Choroid plexus epithelial cell (primary cell): ENCODE data around the gene POLD3.

Experiments
- DNase-seq: peaks from one replicate; pipeline ENCODE4 v3.0.0-alpha.2; 2010; ENCODE audit warnings: low read depth
- H3K4me3 ChIP-seq: 2 replicates; pipeline ENCODE4 v1.5.1; 2011; ENCODE audit warnings: low read depth, mild to moderate bottlenecking, control low read depth, low read length, moderate library complexity
- TF ChIP-seq, protein P1 (sequence below): conservative IDR thresholded peaks from 2 replicates; pipeline ENCODE4 v1.5.1; 2011; ENCODE audit warnings: low read depth, mild to moderate bottlenecking, control low read depth, inconsistent platforms, low read length, moderate library complexity

POLD3 gene

DNA sequence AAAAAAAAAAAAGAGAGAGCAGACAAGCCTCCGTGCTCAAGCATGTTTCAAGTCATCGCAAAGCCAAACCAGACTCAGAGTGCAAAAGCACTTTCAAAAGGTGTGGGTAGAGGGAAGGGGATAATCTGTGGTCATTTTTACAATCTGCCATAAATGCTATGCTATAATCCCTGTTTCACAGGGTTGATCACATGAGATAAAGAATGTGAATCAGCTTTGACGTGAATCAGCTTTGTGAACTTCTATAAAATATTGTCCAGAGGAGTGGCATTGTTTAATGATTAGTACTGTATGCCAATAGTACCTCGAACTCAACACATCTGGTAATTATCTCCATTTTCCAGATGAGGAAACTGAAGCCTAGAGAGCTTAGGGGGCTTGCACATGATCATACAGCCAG, 20.0 kb upstream of the POLD3 start:
- no peak for DNase-seq
- no peak overlapping the region for H3K4me3 ChIP-seq
- TF ChIP-seq, protein P1, sequence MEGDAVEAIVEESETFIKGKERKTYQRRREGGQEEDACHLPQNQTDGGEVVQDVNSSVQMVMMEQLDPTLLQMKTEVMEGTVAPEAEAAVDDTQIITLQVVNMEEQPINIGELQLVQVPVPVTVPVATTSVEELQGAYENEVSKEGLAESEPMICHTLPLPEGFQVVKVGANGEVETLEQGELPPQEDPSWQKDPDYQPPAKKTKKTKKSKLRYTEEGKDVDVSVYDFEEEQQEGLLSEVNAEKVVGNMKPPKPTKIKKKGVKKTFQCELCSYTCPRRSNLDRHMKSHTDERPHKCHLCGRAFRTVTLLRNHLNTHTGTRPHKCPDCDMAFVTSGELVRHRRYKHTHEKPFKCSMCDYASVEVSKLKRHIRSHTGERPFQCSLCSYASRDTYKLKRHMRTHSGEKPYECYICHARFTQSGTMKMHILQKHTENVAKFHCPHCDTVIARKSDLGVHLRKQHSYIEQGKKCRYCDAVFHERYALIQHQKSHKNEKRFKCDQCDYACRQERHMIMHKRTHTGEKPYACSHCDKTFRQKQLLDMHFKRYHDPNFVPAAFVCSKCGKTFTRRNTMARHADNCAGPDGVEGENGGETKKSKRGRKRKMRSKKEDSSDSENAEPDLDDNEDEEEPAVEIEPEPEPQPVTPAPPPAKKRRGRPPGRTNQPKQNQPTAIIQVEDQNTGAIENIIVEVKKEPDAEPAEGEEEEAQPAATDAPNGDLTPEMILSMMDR = no peak

DNA sequence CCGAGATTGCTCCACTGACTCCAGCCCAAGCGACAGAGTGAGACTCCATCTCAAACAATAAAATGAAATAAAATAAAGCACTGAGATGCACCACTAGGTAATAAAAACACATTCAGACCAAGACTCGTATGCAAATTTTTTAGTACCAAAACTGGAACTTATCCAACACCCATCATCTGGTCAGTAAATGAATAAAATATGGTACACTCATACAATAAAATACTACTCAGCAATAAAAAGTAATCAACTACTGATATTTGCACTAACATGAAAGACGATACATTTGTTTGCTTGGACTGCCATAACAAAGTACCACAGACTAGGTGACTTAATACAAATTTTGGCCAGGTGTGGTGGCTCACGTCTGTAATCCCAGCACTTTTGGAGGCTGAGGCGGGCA, 17.8 kb upstream of the POLD3 start:
- TF ChIP-seq, protein P1 = no peak
- no peak overlapping the region for H3K4me3 ChIP-seq
- no peak for DNase-seq

DNA sequence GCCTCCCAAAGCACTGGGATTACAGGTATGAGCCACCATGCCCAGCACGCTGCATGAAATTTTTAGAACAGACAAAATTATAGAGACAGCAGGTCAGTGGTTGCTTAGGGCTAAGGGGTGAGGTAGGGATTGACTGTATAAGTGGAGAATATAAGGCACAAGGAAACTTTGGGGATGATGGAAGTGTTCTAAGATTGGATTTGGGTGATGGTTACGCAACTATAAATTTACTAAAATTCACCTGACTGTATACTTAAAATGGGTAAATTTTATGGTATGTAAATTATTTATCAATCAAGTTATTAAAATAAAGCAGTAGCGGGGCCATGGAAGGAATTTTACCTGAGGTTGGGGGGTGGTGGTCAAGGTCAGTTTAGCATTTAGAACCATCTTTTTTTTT, 16.4 kb upstream of the POLD3 start:
- DNase-seq = no peak
- H3K4me3 ChIP-seq = no peak overlapping the region
- TF ChIP-seq, protein P1 = no peak

DNA sequence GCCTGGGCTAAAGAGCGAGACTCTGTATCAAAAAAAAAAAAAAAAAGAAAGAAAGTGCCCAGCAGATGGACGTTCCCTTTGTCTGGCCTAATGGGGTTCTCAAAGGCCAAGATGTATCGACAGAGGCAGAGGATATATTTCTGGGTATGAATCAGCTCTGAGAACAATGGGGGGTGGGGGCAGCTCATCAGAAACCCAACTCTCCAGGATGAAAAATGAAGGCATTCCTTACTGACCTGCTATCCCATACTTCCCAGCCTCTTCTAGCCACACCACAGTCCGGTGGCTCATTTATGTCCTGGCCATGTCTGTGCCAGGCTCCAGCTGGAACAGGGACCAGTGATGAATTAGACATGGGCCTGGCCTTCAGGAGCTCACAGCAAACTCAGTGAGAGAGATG, 15.2 kb upstream of the POLD3 start:
- TF ChIP-seq, protein P1 = no peak
- no peak for DNase-seq
- H3K4me3 ChIP-seq = no peak overlapping the region

DNA sequence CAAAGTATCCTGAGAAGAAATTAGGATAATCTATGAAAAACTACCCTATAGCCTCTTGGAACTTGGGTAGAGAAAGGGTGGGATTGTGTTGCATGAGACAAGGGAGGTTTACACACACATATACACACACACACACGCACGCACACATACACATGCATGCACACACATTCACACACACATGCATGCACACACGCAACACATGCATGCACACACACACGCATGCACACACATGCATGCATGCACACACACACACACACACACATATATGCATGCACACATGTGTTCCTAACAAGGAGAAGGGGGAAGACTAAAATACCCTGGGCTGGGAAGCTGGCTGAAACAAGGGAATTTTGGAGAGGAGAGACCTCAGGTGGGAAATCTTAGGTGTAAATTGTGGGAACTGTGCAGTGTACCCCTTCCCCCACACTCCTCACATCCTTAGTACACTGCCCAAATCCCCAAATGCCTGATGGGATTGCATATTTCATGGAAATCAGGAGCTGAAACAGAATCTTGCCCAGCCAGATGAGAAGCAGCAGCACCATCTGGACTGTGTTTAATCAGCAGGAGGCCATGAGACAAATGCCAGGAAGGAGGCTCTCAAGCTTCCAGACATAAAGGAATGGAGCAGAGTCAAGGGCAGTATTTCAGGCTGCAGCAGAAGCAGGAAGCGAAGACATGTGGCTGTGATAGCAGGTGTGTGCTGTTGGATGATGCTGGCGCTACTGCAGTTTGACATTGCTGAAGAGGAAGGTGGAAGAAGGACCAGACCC, 14.6 kb upstream of the POLD3 start:
- peak; percentile 70 for DNase-seq
- TF ChIP-seq, protein P1 = no peak
- no peak overlapping the region for H3K4me3 ChIP-seq

DNA sequence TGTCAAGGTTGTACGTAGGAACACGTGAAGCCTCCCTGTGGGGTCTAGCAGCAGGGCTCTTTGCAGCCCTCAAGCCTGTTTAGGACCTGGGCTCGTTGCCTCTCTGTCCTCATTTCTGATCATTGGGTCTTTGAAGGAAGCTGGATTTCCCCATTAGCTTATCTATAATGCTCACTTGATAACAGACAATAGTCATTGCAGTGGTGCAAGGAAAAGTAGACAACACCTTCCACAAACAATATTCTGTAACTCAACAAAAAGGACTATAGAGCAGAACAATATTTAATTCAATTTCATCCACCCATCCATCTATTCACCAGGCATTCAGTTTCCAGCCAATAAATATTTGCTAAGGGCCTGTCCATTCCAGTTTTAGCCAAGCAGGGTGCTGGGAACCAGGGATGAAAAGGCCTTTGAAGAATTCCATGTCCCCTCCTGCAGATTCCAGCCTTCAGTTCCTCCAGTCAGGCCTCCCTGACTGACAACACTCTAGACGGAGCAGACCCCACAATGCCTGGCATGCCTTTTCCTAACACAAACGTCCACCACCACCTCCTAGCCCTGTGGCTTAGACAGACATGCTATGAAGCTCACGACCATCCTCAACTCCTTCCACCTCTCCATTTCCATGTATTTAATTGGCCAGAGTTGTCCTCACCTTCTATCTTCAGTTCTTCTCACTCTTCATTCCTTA, 12.7 kb upstream of the POLD3 start:
- no peak overlapping the region for H3K4me3 ChIP-seq
- DNase-seq = no peak
- TF ChIP-seq, protein P1 = no peak
